GM20431 (cell line): ENCODE data around the gene XYLT1.
"Not testable (repeated sequence)": the region's sequence is repeated elsewhere in the genome, so short reads cannot be mapped to it uniquely, and the experiment has no call there.

Experiments used
- in situ Hi-C: fragments of 300-500 bp; cut with MseI, MboI; formaldehyde crosslinking; loops from one replicate; pipeline ENCODE4 v1.15.0; 2020; ENCODE audit warnings: low sequenced_read_pairs; ENCODE audit not compliant: unreplicated experiment

Gene XYLT1

DNA sequence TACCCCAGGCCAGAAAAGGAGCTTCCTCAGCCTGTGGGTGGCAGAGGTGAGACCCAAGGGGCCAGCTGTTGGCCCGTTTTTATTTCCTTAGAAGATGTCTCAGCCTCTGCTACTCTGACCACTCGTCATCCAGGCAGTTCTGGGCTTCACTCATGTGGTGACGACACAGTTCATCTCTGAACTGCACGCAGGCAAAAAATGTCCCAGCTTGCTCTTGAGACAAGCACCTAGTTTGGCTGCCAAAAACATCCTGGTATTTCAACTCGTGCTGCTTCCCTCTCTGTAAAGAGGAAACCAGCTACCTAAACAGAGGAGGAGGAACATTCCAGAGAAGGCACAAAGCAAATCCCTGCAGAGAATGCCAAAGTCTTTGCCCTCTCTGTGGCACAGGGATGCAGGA, 125.7 kb downstream of the XYLT1 start:
- in situ Hi-C loops: no loop called here

DNA sequence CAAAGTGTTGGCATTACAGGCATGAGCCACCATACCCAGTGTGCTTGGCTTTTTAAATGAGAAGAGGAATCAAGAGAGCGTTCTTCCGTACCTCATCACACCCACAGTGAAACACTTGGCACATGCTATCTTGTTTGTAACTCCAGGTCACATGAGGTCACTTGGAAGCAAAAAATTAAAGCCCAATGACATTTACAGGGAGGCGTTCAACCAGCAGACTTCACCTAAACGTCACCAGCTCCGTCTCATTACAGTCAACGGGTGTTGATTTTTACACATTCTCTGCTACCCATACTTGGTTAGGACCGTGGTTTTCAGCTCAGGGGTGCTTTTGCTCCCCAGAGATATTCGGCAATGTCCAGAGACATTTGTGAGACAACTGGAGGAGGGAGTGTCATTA, 127.0 kb downstream of the XYLT1 start:
- in situ Hi-C loops: no loop called here

DNA sequence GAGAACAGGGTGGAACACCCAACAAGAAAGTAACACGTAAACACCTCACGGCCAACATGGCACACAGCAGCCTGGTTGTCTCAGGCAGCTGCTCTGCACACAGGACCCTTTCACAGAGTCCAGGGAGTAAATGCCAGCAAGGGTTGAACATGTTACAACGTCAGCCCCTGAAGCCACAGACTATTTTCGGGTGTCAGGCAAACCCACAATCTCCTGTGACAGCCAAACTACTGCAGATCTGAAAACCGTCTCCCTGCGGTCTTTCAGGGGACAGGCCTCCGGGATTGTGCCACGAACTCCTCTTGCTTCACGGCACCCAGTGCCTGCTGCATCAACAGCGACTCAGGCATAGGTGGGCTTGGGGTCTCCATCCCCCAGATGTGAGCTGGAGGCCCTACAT, 127.7 kb downstream of the XYLT1 start:
- in situ Hi-C loops: no loop called here

DNA sequence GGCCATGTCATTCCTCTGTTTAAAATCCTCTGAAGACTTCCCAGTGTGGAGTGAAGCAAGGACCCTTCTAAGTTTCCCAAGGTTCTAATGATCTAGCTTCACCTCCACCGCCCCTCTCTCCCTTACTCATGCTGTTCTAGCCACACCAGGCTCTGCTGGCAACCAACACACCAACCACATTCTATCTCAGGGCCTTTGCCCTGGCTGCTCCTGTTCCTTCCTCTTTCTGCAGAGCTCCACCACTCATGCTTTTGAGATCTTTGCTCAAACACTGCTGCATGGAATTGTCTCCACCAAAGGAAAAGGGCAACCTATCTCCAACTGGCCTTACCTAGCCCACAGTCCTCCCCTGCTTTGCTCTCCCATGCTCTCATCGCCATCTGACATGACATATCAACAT, 128.7 kb downstream of the XYLT1 start:
- in situ Hi-C loops: no loop called here

DNA sequence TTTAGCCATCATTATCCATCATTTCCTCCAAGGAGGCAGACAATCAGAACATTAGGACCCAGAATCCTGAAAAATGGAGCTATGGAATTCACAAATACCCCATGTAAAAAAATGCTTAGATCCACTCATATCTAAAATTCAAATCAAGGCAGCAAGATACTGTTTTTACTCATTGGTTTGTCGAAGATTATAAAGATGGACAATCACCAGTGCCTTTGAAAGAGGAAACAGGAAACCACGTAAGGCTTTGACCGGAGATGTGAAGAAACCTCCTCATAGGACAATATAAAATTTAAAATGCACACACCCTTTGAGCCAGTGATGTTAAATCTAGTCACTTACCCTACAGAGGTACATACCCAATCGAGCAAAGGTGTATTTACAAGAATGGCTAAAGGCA, 130.0 kb downstream of the XYLT1 start:
- in situ Hi-C loops: no loop called here

DNA sequence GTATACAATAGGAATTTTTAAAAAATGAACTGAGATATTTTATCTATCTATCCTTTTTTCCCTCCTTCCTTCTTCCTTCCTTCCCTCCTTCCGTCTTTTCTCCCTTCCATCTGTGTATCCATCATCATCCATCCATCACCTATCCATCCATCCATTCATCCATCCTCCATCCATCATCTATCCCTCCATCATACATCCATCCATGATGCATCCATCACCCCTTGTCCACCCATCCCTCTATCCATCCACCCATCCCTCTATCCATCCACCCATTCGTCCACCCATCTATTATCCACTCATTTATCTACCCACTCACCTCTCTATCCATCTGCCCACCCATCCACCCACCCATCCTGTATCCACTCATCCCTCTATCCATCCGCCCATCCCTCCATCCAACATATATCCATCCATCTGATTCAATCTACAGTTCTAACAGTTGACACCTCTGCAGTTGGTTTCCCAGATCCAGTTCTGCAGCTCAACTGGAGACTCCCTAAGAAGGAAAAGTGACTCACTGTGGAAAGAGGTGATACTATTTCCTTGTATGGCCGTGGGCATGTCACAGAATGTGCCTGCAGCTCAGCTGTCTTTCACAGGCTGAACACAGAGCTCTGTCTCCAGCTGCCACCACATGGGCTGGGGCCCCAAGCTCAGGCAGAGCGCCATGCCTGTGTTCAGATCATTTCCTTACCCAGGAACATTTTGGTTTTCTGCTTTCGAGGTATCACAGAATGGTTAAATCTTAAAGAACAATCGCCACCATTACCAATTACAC, 130.8 kb downstream of the XYLT1 start:
- in situ Hi-C loops: no loop called here

DNA sequence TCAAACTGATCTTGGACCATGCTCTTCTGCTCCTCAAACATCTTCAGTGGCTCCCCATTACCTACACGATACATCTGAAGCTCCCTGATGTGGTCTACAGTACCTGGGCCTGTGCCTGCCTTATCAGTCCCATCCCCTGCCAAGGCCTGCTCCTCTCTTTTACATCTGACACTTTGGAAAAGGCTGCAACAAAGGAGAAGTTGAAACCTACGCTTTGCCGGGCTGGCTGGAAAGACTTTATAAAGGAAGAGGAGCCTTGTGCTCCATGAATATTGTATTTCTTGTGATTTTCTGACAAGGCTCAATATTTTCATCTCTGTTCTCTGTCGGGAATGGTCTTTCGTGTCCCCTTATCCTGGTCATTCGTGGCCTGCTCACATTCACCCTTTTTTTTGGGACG, 132.5 kb downstream of the XYLT1 start:
- in situ Hi-C loops: no loop called here

DNA sequence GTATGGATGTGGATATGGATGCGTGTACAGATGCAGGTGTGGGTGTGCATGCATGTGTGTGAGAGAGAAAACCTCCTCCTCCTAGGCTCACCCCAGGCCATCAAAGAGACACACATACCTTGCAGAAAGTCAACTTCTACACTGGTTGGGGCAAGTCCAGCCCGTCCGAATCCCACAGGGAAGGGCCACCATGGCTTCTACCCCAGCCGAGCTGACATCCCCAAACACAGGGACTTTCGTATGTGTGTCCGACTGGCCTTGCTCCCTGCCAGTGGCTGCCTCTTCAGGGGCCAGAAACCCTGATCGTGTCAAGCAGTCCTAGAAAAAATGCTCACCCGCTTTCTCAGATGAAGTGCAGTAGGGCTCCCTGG, 134.2 kb downstream of the XYLT1 start:
- in situ Hi-C loops: no loop called here

DNA sequence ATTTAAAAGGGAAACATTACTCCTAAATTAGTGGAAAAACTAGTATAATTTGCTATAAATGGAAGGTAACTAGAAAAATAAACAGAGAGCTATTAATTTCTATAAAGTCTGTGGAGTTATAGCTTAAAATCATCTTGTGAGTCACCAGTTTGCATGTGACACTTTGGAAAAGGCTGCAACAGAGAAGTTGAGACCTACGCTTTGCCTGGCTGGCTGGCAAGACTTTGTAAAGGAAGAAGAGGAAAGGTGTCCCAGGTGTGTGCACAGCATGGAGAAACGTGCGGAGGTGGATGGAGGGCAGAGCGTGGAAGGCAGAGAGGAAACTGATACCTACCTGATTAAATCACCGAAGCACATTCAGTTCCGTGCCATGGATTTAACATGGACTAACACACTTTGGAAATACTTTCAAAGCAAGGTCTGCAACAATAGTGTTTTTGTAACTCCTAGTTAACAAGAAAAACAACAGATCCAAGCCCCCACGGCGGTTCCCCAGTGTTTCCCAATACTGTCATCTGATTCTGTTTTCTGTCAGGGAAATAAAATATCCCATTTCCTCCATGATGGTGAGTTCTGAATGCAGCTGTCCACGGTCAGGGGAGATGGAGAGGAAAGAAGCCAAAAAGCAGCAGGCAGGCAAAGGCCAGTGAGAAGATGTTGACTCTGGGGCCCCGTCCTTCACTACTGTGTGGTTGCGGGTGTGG, 134.8 kb downstream of the XYLT1 start:
- in situ Hi-C loops: no loop called here

DNA sequence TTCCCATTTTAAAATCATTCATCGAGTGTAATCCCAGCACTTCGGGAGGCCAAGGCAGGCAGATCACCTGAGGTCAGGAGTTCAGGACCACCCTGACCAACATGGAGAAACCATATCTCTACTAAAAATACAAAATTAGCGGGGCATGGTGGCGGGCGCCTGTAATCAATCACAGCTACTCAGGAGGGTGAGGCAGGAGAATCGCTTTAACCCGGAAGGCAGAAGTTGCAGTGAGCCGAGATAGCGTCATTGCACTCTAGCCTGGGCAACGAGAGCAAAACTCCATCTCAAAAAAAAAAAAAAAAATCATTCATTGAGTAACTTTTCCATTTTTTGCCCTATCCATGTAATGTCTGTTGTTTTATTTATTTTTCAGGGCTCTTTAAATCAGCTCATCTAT, 135.4 kb downstream of the XYLT1 start:
- in situ Hi-C loops: not testable (repeated sequence)

DNA sequence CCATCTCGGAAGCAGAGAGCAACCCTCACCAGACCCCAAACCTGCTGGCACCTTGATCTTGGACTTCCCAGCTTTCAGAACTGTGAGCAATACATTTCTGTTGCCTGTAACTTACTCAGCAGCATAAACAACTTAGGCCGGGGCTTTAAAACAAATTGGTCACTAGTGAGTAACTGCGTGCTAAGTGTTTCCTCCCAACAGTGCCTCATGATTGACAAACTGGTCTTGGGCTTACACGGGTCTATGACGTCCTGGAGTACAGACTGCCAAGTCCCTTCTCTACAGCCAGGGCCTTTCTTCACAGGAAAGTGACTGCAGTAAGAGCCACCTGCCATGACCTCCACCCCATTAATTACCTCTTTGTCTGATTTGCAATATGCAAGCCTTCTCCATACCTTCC, 136.7 kb downstream of the XYLT1 start:
- in situ Hi-C loops: no loop called here

DNA sequence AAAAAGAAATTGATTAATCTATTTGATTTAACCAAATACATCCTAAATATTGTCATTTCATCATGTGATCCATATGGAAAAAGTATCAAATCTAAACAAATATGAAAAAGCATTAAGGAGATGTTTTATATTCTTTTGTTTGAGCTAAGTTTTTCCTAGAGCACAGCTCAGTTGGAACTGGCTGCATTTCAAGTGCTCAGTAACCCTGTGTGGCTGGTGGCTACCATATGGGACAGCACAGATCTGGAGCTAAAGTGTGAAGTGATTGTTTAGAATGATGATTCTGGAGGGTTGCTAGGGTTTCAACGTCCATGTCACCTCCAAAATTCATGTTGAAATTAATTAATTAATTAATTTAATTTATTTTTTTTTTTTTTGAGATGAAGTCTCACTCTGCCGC, 137.5 kb downstream of the XYLT1 start:
- in situ Hi-C loops: no loop called here

DNA sequence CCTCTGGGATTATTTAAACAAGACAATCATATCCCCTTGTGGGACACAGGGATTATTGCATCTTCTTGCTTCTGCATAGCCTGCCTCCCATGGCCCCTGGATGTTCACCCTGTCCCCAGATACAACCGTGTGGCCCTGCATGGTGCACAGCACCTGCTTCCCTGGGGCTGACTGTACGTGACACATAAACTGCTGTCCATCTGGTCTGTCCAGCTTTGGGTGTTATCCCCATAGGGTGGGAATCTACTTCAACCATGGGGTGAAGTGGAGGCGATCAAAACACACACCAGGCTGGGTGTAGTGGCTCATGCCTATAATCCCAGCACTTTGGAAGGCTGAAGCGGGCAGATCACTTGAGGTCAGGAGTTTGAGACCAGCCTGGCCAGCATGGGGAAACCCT, 138.8 kb downstream of the XYLT1 start:
- in situ Hi-C loops: no loop called here

DNA sequence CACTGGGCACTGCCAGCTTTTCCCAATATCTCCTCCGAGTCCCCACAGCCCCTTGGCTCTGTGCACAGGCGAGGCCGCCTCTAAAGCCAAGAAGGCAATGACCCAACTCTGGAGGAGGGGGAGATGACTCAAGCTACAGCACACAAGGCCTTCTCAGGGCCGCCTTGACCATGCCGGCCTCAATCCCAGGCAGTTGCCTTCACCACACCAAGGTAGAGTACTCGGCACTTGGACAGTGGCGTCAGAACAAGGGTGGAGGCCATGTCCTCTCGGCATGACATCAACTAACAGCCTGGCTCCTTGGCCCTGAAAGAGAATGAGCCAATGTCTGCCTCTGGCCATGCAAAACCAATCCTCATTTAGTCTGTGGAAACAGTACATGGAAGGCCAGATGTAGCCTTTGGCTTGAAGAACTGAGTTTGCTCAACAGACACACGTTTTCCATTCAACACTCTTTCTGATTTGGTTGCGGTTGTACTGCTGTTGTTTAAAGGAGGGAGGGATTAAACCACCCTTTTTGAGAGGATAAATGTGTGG, 139.6 kb downstream of the XYLT1 start:
- in situ Hi-C loops: no loop called here

DNA sequence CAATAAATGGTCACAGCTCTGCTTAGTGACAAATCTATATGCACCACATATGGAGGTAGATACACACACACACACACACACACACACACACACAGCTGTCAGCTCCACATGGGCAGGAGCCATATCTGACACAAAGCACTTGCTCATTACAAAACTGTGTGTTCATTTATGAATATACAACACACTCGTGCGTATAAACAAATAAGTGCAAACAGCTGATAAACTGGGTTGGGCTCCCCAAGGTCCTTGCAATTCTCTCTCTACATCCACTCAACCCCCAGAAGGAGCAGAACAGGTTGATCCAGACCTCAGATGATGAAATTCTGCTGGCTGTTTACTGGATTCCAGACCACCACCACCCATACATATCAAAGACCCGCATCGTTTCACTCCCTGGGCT, 140.7 kb downstream of the XYLT1 start:
- in situ Hi-C loops: no loop called here

DNA sequence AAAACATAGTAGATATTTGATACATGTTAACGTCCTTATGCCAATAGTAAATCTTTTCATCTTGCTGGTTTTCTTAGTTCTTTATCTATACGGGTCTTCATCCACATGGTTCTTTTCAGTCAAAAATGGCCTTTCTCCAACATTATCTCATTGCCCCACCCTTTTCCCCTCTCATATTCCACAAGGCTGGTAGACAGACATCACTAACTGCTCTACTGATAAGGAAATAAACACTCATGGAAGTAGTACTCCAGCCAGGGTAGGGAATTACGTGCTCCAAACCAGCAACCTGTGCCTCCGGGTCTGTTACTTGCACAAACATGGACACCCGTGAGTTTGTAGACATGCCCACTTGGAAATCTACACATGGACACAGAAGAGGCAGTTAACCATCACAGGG, 141.4 kb downstream of the XYLT1 start:
- in situ Hi-C loops: no loop called here

DNA sequence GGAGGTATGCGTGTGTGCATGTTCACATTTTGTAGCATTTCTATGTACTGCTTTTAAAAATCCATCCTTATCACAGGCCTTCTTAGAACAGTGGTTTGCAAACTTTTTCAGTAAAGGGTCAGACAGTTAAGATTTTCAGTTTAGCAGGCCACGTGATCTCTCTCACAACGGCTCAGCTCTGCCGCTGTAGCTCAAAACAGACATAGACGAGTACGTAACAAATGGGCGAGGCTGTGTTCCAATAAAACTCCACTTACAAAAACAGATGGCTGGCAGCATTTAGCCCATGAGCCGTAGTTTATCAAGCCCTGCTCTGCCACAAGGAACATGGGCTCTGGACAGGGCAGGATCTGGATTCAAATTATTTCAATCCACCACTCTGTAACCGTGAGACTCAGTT, 141.8 kb downstream of the XYLT1 start:
- in situ Hi-C loops: no loop called here

DNA sequence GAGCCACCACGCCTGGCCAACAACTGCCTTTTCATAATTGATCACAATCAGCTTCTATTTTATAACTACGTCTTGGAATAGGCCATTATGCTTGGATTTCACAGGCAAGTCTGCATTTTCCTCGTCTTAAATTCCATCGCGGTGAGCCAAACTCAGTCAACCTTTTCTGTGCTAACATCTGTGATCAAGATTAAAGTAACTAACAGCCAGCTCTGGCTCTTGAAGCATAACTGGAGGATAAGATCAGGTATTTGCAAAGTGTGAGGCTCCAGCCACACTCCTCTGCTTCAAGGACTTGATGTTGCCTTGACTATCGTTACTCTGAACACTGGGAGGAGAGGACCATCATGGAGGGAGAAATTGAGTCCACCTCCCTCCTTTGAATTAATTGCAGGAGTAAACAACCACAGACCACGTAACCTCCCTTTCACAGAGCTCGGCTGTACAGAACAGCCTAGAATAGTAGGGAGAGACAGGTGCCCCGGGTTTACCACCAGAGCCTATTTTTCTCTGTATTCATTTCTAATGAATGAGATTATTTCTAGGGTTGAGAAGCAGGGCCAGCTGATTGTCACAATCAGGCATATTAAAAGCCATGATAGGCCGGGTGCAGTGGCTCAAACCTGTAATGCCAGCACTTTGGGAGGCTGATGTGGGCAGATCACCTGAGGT, 143.0 kb downstream of the XYLT1 start:
- in situ Hi-C loops: no loop called here

DNA sequence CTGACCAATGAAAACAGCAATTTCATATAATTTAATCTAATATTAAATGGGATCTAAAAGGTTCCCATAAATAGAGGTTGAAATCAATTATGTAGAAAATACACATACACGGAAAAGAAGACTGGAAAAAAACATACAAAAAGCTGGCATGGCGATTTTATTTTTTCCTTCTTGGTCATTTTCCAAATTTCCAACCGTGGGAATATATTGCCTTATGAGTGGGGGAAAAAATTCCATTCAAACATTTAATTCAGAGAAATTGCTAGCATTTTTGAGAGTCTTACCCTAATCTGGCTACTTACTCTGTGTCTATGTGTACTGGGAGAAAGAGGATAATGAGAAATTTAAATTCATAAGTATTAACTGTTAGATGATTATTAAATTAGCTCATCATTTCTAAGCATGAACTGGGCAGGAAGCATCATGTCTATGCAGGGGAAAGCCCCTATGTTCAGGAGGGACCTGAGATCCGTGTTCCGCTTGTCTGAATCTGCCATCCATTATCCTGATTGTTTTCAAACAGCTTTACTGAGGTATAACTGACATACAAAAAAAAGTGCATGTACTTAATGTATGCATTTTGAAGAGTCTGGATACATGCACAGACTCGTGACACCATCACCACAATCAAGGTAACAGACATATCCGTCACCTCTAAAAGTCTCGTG, 145.2 kb downstream of the XYLT1 start:
- in situ Hi-C loops: no loop called here

DNA sequence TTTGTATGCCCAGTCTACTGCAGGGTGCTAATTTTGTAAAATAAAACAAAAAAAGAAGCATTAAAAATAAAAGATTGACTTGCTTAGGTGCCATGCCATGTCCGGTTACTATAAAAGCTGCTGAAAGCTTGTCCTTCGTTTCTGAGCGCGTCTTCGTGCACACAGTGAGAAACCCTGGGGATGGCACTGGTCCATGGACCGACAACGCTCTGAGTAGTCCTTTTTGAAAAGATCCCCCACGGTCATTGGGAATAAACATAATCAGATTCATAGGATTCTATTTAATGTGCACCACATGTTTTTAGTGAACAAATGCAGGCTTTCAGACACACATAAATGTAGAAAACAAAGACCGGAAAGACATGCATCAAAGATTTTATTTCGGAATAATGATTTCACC, 146.3 kb downstream of the XYLT1 start:
- in situ Hi-C loops: no loop called here

DNA sequence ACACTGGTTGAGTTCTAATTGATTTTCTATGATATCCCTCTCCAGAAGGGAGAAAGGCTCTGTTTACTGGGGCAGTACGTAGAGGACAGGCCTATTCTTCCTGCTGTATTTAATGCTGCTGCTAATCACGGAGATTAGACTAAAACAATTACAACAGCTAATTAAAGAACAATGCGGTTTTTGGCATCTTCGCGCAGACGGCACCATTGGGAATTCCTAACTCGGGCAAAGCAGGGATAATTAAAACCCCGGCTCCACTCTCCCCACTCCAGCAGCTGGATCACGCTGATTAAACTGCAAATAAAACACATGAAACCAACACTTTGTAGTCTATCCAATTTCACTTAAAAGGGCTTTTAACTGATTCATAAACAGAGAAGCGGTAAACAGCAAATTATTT, 147.6 kb downstream of the XYLT1 start:
- in situ Hi-C loops: no loop called here
